ENCODE results near the gene HOXC6. TPM values are rescaled to one million over a fixed set of nuclear protein-coding genes. Genes with fewer than 3 reads are reported as not detected.

The HOXC6 gene
- 0.26 TPM for total RNA-seq

GRCh38 chr12:54028314-54029201 is at the start of gene HOXC6:
HOXC6 (plus strand) TSS chr12:54028440; CDS start chr12:54028522, 82 bp downstream.
- no peak for DNase-seq (ENCODE audit: low spot score)

GRCh38 chr12:53978477-53979356 is 49.5 kb upstream of the HOXC6 start:
- no peak for DNase-seq (ENCODE audit: low spot score)

DNA sequence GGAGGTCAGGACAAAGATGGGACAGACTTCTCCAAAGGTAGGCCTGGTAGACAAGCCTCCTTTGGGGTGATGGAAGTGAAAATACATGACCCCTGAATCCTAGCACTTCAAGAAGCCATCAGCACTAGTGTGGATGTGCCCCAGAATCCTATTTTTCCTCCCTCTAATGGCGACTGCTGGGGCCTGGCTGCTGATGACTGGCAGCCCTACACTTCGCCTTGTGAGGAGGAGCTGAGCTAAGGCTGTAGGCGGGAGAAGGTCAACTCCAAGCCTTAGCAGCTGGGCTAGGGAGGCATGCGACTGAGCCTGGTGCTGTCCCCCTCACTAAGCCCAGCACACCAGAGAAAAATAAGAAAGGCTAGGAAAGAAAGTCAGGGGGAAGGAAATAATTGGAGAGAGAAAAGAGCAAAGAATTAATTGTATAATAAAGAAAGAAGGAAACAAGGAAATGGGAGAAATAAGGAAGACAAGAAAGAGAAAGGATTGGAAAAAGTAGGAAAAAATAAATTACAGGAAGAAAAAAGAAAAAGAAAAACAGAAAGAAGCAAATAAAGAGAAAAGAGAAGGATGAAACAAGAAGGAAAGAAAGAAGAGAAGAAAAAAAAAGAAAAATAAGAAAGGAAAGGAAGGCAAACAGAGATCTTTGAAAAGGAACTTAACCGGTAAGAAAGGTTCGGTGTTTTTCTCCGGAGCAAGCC is 48.0 kb upstream of the HOXC6 start:
- no peak for DNase-seq (ENCODE audit: low spot score)

DNA sequence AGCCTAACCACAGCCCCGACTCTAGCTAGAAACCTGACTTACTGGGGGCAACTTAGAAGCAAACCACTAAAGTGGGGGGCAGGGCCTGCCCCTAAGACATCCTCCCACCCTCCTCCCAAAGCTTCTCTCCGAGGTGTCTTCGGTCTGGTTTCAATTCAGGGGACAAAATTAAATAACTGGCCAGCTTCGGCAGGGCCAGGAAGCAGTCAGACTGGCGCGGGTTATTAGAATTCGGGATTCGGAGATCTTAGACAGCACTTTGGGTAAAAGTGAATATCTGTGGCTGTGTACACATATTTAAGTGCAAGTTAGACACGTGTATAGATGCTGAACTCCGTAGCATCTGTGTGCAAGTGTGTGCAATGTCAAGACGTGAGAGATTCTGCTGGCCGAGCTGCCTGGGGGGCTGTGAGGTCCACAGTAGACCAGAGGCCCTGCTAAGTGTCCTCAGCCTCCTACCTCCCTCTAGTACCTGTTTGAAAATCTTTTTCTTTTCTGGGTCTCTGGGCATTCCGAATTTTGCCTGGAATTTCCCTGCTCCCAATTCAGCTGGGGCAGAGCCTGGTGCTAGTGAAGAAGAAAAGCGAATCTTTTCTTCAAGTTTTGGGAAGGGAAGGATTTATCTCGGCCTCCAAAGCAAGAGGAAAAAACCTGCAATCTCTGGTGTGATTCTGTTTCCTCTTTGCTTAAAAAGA is 47.3 kb upstream of the HOXC6 start:
- no peak for DNase-seq (ENCODE audit: low spot score)

DNA sequence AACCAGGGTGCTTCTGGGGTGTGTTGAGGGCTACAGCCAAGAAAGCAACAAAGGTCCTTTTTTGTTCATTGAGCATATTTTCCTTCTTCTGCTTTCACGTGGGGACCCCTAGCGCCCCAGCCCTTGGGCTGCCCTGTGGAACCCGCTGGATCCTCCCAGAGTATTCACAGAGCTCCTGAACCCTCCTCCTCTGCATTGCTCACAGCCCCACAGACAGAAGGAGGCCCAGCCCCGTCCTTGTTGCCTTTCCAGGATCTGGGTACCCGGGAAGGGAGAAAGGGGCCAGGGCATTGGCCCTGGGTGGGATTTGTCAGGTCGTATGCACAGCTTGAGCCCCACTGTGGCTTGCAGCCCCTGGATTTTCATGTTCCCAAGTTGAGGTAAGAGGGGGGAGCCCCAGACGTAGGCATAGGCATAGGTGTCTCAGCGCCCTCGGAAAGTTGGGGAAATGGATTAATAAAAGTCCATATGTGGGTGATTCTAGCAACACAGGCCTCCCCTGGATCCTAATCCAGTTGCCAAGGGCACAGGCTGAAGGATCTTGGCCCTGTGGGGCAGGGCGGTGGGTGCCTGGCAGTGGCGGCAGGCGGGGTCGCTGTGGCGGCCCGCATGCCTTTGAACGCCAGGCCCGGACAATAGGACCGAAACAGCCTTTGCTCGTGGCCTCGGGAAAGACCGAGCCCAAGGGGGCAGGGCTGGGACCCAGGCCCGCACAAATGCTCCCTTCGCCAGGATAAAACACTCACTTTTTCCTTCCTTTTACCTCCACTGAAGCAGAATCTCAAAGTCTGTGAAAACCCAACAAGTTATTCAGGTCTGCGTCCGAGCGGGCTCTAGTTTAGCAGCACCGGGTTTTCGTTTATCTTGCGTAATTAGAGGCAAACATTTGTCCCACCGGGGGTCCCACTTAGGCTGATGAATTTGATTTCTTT is 46.3 kb upstream of the HOXC6 start:
- DNase-seq (ENCODE audit: low spot score): no peak

GRCh38 chr12:53982648-53983567 is 45.3 kb upstream of the HOXC6 start:
- no peak for DNase-seq (ENCODE audit: low spot score)

- DNase-seq (ENCODE audit: low spot score): no peak
These were observed 44.7 kb upstream of the HOXC6 start for GRCh38 chr12:53983568-53983949.

DNA sequence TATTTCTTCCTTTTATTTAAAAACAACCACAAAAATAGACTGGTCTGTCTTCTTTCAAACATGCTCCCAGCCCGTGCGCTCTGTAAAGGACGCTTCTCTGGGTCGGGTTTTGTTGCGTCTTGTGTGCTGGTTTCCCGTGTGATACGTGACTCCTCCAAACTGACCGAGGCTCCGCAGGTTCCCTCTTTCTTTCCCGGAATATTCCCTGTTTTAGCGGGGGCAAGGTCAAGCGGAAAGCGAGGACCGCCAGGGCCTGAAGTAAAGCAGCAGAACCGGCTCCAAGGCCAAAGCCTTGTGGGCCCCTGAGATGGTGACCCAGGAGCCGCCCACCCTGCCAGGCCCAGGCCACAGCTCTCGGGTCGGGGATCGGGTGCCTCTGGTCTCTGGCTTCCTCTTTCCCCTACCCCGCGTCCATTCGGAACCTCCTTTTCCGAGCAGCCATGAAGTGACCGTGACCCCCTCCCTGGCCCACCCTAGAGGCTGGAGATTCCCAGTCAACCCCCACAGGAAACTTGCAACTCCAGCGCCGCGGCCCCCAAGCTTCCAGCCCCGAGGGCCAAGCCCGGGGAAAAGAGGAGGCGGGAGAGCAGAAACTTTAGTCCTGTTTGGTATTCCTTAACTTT is 44.2 kb upstream of the HOXC6 start:
- no peak for DNase-seq (ENCODE audit: low spot score)

DNA sequence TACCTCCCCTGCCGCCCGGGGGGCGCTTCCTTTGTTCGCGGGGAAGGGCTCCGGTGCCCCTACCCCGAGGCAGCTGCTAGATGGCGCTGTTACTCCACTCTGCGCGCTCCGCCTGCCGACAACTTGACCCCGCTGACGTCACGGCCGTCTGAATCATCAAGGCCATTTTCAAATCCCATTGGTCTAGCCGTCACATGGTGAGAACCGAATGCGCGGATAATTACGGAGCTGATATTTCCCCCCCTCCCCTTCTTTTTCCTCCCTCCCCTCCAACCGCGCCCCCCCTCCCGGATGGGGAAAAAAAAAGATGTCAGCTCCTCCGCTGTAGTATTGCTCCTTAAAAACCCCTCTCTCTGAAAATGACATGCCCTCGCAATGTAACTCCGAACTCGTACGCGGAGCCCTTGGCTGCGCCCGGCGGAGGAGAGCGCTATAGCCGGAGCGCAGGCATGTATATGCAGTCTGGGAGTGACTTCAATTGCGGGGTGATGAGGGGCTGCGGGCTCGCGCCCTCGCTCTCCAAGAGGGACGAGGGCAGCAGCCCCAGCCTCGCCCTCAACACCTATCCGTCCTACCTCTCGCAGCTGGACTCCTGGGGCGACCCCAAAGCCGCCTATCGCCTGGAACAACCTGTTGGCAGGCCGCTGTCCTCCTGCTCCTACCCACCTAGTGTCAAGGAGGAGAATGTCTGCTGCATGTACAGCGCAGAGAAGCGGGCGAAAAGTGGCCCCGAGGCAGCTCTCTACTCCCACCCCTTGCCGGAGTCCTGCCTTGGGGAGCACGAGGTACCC is 43.1 kb upstream of the HOXC6 start, which contains the start of gene HOXC10:
Gene HOXC10, plus strand, starts transcription at position 246 of the 791 bp plus-strand sequence. Its CDS starts 114 bp downstream, at position 360.
- peak; percentile 61 for DNase-seq (ENCODE audit: low spot score)

GRCh38 chr12:53985692-53985993 is 42.6 kb upstream of the HOXC6 start:
- no peak for DNase-seq (ENCODE audit: low spot score)

GRCh38 chr12:53985994-53986685 is 42.1 kb upstream of the HOXC6 start:
- no peak for DNase-seq (ENCODE audit: low spot score)

DNA sequence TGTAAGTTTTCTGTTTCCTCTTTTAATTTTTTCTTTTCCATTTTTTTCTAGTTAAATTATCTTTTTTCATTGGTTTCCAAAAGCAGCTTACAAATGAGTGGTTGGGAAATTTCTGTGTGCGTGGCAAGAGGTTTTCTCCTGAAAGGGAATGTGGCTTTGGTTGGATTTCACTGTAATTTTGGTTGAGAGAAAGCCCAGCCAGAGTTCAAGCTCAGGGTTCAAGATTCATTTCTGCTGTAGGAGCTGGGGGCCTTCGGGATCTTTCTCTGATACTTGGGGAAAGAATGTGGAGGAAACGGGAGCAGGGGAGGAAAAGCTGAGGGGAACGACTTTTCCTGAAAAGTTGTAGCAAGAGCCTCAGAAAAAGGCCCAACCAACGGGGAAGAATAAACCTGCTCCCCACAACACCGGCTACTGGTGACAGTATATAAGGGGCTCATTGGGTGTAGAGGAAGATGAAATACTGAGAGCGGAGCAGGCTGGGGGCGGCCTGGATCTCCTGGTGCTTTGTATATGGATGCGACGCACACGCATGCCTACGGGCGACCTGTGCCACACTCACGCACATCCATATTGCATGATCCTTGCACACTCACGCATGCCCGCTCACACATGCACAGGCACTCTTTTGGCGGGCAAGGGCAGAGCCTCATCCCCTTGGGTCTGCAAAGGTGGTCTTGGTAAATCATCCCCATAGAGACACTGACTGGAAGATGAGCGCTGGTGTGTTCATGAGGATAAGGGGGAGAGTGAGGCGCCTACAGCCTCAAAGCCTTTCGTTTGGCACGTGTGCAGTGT is 41.4 kb upstream of the HOXC6 start:
- no peak for DNase-seq (ENCODE audit: low spot score)

DNA sequence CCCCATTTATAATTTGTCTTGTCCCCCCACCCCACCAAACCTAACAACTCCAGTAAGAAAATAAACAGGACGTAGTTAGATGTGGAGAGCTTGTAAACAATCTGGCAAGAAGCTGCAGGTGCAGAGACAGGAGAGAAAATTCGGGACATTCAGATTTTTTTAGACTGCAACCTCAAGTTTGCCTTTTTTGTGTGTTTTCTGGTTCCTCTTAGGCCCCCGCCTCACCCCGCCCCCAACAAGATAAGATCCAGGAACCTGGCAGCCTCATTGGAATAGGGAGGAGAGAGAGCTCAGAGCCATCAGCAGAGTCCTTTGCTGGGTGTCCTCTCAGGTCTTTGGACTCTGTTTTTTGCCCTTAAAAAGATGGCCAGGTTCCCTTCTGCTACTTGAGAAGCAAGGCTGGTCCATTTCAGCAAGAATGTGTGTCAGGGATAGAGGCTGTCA is 40.4 kb upstream of the HOXC6 start:
- DNase-seq (ENCODE audit: low spot score): no peak

DNA sequence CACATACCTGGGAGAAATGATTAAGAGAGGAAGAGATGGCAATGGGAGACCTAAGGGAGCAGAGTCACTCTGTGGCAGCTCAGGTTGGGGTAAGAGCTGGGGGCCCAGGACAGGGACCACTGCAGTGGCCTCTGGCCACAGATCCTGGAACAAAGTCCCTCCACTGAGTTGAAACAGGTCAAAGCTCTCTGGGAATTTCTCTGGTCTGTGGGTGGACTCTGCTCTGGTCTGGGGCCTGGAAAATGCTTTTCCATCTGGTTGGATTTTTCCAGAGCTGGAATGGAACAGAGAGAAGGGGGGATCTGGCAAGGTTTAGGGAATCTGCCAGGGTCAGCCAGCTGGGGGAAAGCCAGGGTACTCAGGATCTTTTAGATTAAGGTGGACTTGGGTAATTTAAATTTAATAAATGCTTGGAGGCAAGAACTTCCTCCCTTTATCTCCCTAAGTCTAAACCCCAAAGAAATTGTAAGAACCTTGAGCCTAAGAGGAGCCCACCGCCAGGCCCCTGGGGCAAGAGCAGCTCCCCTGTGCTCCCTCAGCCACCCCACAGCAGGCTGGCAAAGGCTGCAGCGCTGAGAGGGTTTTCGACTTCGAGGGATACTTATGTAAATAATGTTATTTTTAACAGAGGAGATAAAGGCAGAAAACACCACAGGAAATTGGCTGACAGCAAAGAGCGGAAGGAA is 39.6 kb upstream of the HOXC6 start:
- DNase-seq (ENCODE audit: low spot score): no peak

DNA sequence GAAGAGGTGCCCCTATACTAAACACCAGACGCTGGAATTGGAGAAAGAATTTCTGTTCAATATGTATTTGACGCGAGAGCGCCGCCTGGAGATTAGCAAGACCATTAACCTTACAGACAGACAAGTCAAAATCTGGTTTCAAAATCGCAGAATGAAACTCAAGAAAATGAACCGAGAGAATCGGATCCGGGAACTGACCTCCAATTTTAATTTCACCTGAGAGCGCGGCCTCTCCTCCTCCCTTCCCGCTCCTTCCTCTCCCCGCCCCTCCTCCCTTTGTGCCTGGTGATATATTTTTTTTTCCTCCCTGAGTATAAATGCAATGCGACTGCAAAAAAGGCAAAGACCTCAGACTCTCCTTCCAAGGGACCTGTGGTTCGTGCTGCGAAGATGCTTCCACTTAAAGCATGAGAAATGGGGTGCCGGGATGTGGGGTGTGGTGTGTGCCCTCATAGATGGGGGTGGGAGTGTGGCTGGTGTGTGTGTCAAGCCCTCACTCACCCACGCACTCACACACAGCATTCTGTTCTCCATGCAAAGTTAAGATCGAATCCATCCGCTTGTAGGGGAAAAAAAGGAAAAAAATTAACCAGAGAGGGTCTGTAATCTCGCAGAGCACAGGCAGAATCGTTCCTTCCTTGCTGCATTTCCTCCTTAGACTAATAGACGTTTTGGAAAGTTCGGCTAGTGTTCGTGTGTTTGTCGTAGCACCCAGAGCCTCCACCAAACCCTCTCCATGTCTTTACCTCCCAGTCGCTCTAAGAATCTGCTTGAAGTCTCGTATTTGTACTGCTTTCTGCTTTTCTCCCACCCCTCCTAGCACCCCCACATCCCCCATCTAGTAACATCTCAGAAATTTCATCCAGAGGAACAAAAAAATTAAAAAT is 38.8 kb upstream of the HOXC6 start:
- DNase-seq (ENCODE audit: low spot score): no peak
